MCF 10A (cell line): ENCODE measurements around the gene TM9SF3. TPM values are rescaled to one million over a fixed set of nuclear protein-coding genes. Genes with fewer than 3 reads are reported as not detected.
A peak's percentile ranks its signal among the peaks of the same experiment; 100 is the strongest.

Experiments
- BruUV-seq: library from RNA; stranded (reverse); fragments of 400-500 nt; replicated peaks from 2 replicates; lab custom pipeline; 2021; lab: Mats Ljungman, UMichigan
- CTCF ChIA-PET: fragments of 300-600 bp; sonication (Branson Sonifier 250); formaldehyde crosslinking; extraction: SDS; loops from one replicate; lab custom pipeline; 2021; ENCODE audit warnings: antibody characterized with exemption, inconsistent platforms; lab: Yijun Ruan, JAX
- POLR2A ChIA-PET: fragments of 300-600, 350-650 bp; sonication (Branson Sonifier 250); formaldehyde crosslinking; extraction: SDS; loops from one replicate; lab custom pipeline; 2020; ENCODE audit warnings: antibody characterized with exemption, inconsistent platforms; lab: Yijun Ruan, JAX
- DNase-seq: peaks from one replicate; pipeline ENCODE4 v3.0.0-alpha.2; 2018; ENCODE audit not compliant: unreplicated experiment
- H3K27ac Mint-ChIP-seq: one replicate; pipeline ENCODE4 v1.8.0; 2022; ENCODE audit warnings: mild to moderate bottlenecking, low read depth, mixed read lengths; ENCODE audit not compliant: unreplicated experiment
- H3K27me3 Mint-ChIP-seq: one replicate; pipeline ENCODE4 v1.8.0; 2022; ENCODE audit warnings: mixed read lengths; ENCODE audit not compliant: insufficient read depth, unreplicated experiment
- H3K36me3 Mint-ChIP-seq: one replicate; pipeline ENCODE4 v1.8.0; 2022; ENCODE audit warnings: mild to moderate bottlenecking, moderate library complexity, mixed read lengths; ENCODE audit not compliant: insufficient read depth, unreplicated experiment
- H3K4me1 Mint-ChIP-seq: one replicate; pipeline ENCODE4 v1.8.0; 2022; ENCODE audit warnings: mixed read lengths; ENCODE audit not compliant: insufficient read depth, unreplicated experiment
- H3K4me3 Mint-ChIP-seq: one replicate; pipeline ENCODE4 v1.8.0; 2022; ENCODE audit warnings: mild to moderate bottlenecking, moderate library complexity, mixed read lengths; ENCODE audit not compliant: unreplicated experiment
- H3K9me3 Mint-ChIP-seq: one replicate; pipeline ENCODE4 v1.8.0; 2022; ENCODE audit warnings: mixed read lengths; ENCODE audit not compliant: unreplicated experiment
- CTCF ChIP-seq: fragments of 200-600 bp; IDR thresholded peaks from one replicate; pipeline ENCODE4 v1.8.0; 2022; ENCODE audit warnings: antibody characterized with exemption, mild to moderate bottlenecking; ENCODE audit not compliant: unreplicated experiment
- intact Hi-C: fragments of 100-400 bp; cut with micrococcal nuclease; formaldehyde crosslinking; loops from 2 replicates; pipeline ENCODE4 v1.14.1; 2022
- total RNA-seq: library from RNA; stranded (reverse); gene quantifications from 2 replicates; pipeline ENCODE4 v1.2.3, GENCODE V29; 2022

The TM9SF3 gene
- total RNA-seq, 1 experiment from 2014 or later, result 151 TPM

GRCh38 chr10:96570511-96570910 is 16.3 kb downstream of the TM9SF3 start:
- H3K4me3 Mint-ChIP-seq, result no peak overlapping the region
- H3K27me3 Mint-ChIP-seq, result no peaks in the 10 kb centered on the region
- no TSS peak for BruUV-seq
- intact Hi-C loops, result no loop called here
- no peak overlapping the region for H3K27ac Mint-ChIP-seq
- H3K9me3 Mint-ChIP-seq, result no peaks in the 10 kb centered on the region
- POLR2A ChIA-PET, result interaction anchor here (1.1 kb wide), 1 partner anchor 8 kb away, joined by 3 read pairs; no protein-coding TSS in a partner anchor
- no peak for TF ChIP-seq CTCF
- H3K4me1 Mint-ChIP-seq, result peaks cover 24% of the 10 kb centered on the region
- CTCF ChIA-PET, result interaction anchor here (0.7 to 1.2 kb wide), 3 partner anchors 12 to 267 kb away, joined by 3 to 4 read pairs (median 4); no protein-coding TSS in a partner anchor
- peaks cover 66% of the 10 kb centered on the region for H3K36me3 Mint-ChIP-seq
- no peak for DNase-seq

GRCh38 chr10:96568402-96568801 is 18.4 kb downstream of the TM9SF3 start:
- BruUV-seq, result no TSS peak
- no peak for DNase-seq
- Mint-ChIP-seq H3K9me3 (no peaks in the 10 kb centered on the region), H3K27me3 (no peaks in the 10 kb centered on the region), H3K27ac (peak overlapping the region; percentile 40), H3K4me3 (no peak overlapping the region), H3K36me3 (peaks cover 70% of the 10 kb centered on the region), H3K4me1 (peaks cover 19% of the 10 kb centered on the region)
- intact Hi-C loops, result no loop called here
- POLR2A ChIA-PET, result interaction anchor here (0.6 kb wide), 1 partner anchor 10 kb away, joined by 3 read pairs; no protein-coding TSS in a partner anchor
- CTCF ChIA-PET, result no interaction called here
- TF ChIP-seq CTCF, result no peak

GRCh38 chr10:96565774-96566173 is 21.0 kb downstream of the TM9SF3 start:
- intact Hi-C loops, result no loop called here
- H3K27me3 Mint-ChIP-seq, result no peaks in the 10 kb centered on the region
- H3K27ac Mint-ChIP-seq, result no peak overlapping the region
- H3K4me3 Mint-ChIP-seq, result no peak overlapping the region
- H3K9me3 Mint-ChIP-seq, result no peaks in the 10 kb centered on the region
- DNase-seq, result peak; percentile 11
- H3K36me3 Mint-ChIP-seq, result peaks cover 67% of the 10 kb centered on the region
- TF ChIP-seq CTCF, result no peak
- no TSS peak for BruUV-seq
- peaks cover 20% of the 10 kb centered on the region for H3K4me1 Mint-ChIP-seq
- CTCF ChIA-PET, result interaction anchor here (1.1 kb wide), 1 partner anchor 46 kb away, joined by 3 read pairs; no protein-coding TSS in a partner anchor
- POLR2A ChIA-PET, result interaction anchor here (1.3 to 1.7 kb wide), 2 partner anchors 9 to 20 kb away, joined by 4 read pairs; no protein-coding TSS in a partner anchor

- intact Hi-C loops, result no loop called here
- Mint-ChIP-seq H3K36me3 (peaks cover 34% of the 10 kb centered on the region), H3K4me1 (peaks cover 15% of the 10 kb centered on the region), H3K27ac (no peak overlapping the region), H3K4me3 (no peak overlapping the region), H3K9me3 (no peaks in the 10 kb centered on the region), H3K27me3 (no peaks in the 10 kb centered on the region)
- DNase-seq, result peak; percentile 15
- CTCF ChIA-PET, result interaction anchor here (0.6 to 1.4 kb wide), 4 partner anchors 47 to 203 kb away, joined by 3 to 5 read pairs (median 3); partner anchors contain the start of gene TLL2
- TF ChIP-seq CTCF, result no peak
- POLR2A ChIA-PET, result interaction anchor here (2.3 kb wide), 1 partner anchor 12 kb away, joined by 8 read pairs; no protein-coding TSS in a partner anchor
- no TSS peak for BruUV-seq
These were observed 25.6 kb downstream of the TM9SF3 start for GRCh38 chr10:96560966-96561887.
